ENCODE data around the gene ERAP2.
"Not testable (repeated sequence)": the region's sequence is repeated elsewhere in the genome, so short reads cannot be mapped to it uniquely, and the experiment has no call there.

Gene ERAP2

GRCh38 chr5:96863114-96863513, 13.2 kb upstream of the ERAP2 start:
- DNase-seq: no peak

DNA sequence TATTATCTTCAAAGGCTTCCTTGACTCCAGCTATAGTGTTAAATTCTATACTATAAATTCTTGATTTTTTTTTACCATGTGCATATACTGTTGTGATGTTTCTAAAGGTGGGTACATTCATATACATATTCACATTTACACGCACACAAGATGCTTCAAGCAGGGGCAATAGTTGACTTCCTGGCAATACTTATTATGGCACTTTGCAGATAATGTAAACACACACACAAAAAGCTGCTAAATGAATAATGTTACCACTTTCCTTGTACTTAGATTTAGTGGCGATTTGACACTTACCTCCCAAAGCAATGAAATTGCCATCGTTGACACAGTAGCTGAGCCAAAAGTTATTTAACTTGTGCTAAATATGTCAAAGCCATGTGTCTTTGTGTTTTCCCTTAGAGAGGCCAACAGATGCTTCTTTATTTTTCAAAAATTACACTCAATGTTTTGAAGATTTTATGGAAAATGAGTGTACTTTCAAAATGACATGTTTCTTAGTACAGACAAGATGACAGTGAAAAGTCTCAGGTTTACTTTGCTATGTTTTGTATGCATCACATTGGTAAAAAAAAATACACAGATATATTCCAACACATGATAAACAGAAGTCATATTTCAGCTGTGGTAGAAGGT, 12.2 kb upstream of the ERAP2 start:
- no peak for DNase-seq

DNA sequence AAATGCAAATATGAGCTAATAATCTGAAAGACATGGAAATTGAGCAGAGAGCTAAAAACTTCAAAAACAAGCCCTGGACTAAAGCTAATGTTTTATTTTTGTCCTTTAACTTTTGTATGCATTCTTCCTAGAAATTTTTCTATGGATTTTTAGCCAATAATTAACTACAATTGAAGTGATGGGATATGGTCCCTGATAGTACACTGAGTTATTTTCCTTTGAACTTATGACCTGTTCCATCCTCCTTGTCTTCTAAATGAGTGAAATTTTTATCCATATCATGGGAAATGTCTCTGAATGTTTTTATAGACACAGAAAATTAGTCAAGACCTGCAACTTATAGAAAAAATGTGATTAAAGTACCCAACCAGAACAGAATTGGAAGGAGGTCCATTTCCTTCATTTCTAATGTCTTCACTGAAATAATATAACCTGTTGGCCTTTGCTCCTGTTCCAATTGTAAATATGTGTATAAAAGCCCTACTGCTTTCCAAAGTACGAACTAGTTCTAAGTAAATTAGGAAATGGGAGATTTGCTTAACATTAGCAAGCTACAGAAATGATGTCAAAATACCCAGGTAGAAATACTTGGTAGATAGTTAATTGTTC, 11.3 kb upstream of the ERAP2 start:
- DNase-seq: no peak

- DNase-seq: no peak
Measured at GRCh38 chr5:96868603-96869371, 7.5 kb upstream of the ERAP2 start.

- no peak for DNase-seq
Measured at GRCh38 chr5:96869372-96869641, 7.0 kb upstream of the ERAP2 start.

- DNase-seq: no peak
Measured at GRCh38 chr5:96870094-96871026, 5.9 kb upstream of the ERAP2 start.

DNA sequence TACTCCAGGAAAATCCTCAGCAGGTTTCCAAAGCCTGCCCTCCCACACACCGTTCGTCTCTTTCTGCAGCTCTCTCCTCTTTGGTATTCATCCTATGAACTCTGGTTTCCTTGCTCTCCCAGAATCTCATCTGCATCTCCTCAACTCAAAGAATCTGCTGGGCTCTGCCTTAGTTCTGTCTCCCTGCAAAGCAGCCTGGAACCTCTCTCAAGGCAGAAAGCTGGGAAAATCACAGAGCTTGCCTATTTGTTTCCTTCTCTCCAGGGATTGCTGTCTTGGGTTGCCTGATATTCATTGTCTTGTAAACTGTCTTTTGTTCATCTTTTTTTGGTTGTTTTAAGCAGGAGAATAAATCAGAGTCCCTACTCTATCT, 5.3 kb upstream of the ERAP2 start:
- DNase-seq: no peak

DNA sequence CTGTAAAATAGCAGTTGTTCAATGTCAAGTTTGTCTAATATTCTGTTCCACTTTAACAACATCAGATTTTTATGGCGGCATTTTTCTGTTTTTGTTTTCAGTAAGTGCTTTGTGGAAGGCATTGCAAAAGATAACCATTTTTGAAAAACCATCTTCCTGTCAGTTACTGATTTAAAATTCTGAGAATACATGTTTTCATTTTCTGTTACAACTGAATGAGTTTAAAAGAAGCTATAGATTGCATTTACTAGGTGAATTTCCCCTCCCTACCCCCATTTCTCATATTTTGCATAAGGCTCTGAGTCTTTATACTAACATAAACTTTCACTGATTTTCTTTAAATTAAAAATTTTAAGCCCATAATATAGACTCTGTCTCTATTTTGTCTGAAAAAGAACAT, 4.6 kb upstream of the ERAP2 start:
- no peak for DNase-seq

DNA sequence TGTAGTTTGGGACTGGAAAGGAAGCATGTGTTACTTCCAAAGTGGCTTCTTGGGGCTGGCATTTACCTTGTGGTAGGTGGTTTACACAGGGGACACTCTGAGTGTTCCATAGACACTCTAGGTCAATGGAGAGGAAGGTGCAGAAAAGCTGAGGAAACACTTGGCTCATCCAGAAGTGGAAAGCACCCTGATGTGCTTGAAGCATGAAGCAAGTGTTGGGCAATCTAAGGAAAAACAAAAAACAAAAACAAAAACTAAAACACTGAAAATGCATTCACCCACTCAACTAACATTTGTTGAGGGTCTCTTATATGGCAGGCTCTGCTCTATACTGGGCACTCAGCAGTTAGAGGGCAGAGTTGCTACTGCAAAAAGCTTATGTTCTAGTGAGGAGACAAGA, 2.9 kb upstream of the ERAP2 start:
- no peak for DNase-seq

GRCh38 chr5:96874631-96875030, 1.7 kb upstream of the ERAP2 start:
- no peak for DNase-seq

DNA sequence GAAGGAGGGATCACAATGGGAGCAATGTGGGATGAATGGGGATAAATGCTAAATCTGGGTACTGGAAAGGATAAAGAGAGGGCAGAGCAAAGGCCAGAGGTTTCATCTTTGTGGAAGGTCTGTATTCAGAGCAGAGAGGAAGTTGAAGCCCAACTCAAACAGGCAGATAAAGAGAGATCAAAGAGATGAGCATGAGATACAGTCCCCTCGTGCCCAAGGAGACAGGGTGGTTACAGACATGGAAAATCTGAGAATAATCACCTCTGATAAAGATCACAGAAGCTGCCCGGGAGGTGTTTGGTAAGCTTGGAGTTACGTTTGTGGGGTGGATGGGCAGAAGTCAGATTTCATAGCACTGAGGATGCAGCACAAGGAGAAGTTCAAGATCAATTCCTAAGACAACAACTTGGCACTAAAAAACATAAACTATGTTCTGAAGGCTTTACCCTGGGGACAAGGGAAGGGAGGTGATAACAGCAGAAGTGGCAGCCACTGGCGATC, 459 bp upstream of the ERAP2 start:
- no peak for DNase-seq

- DNase-seq: not testable (repeated sequence)
Measured at GRCh38 chr5:96876977-96877469, 723 bp downstream of the ERAP2 start.

GRCh38 chr5:96879665-96880064, 3.4 kb downstream of the ERAP2 start:
- DNase-seq: no peak

- no peak for DNase-seq
Measured at GRCh38 chr5:96880444-96881164, 4.3 kb downstream of the ERAP2 start.

- DNase-seq: no peak
Measured at GRCh38 chr5:96881511-96882115, 5.3 kb downstream of the ERAP2 start.

DNA sequence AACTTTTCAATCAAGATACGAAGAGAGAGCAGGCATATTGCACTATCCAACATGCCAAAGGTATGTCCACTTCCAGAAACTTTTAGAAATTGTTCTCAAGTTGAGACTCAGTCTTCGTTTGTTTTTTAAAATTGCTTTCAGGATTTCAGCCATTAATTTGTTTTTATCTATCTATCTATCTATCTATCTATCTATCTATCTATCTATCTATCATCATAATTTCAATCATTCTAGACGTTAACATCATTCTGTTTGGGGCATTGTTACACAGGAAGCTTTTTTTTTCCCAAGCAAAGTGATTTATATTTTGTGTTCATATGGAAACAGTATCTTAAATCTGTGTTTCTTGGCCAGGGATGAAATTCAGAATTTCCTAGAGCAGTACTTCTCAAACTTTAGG, 7.6 kb downstream of the ERAP2 start:
- DNase-seq: no peak

DNA sequence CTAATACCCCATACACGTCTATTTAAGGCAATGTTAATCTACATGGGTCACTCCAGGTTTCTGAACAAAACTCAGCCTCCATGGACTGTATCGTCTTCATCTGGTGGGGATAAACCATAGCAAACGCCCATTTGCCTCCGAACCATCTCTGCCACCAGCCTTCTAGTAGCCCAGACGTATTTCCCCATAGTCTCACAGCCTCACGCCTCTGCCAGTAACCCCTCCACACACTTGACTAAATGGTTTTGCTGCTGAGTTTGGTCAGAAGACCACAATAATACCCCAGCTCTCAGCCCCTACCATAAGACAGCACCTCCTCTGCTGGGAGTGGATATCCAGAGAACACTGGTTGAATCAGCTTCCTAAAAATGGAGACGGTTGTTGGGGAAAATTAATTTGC, 8.7 kb downstream of the ERAP2 start:
- DNase-seq: no peak

DNA sequence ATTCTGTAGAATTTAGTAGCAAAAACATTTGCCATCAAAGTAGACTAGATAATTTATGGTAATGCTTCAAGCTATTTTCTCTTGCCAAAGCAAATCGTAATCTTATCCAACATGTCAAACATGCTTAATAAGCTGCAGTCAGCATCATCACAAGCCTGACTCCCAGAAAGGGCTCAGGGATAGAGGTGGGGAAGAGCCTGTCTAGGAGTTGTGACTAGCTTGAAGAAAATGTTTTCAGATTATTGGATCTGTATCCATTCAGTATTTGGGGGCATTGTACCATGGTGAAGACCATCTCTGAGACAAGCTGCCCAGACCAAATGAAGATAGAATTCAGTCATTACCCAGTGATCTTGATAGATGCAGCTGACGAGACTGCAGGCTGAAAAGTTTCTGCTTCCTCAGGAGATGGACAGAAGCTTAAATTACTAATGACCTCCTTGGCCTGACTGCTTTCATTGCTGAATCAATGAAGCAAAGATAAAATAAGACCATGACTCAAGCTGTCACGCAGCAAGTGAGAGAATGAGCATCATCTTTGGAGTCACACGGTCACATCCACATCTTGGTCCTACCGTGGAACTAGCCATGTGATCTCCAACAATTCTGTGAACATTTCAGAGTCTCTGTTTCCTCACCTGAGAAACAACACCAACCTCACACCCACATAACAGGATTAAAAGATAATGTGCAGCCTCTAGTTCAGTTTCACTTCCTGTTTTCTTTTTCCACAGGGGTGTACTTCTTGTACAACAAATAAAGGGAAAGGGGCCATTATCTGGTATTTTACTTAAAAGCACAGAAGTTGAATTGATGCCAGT, 9.4 kb downstream of the ERAP2 start:
- DNase-seq: no peak

DNA sequence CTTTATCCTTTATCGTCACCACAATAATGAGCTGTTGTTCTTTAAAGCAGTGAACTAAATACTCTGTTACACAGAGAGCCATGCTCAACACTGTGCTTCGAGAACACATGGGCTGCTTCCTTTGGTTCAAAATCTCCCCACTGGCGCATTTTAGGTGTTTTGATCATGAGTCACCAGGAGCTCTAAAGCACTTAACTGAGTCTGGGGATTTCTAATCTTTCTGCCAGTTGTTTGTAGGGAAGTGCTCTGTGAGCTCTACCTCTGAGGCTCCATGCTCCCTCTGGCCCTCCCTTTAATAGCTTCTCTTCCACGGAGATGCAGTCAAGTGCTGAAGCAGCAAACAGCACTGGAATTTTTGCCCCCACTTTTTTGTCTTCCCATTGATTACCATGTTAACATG, 17.0 kb downstream of the ERAP2 start:
- DNase-seq: no peak

- DNase-seq: no peak
Measured at GRCh38 chr5:96896276-96896675, 20.0 kb downstream of the ERAP2 start.

- DNase-seq: no peak
Measured at GRCh38 chr5:96896806-96897205, 20.5 kb downstream of the ERAP2 start.
